ENCODE results near the gene CDKL2.
"Not testable (repeated sequence)": the region's sequence is repeated elsewhere in the genome, so short reads cannot be mapped to it uniquely, and the experiment has no call there.

CDKL2 gene

GRCh38 chr4:75547647-75548387 is 82.5 kb downstream of the CDKL2 start:
- DNase-seq, result no peak

DNA sequence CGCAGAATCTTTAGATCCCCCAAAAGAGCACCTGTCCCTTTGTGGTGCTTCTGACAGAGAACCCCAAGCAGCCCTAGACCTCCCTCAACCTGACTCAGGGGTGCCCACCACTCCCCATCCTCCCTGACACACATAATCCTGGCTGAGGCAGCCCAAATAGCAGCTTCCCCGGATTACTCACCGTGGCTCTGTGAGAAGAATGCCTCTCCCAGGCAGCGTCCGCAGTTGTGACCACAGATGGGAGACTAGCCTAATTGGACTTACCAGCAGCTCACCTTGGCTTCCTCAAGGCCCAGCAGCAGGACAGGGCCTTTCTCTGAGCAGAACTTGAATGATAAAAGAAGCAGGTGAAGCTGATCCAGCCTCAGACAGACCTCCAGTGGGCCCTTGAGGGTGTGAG is 84.8 kb downstream of the CDKL2 start:
- no peak for DNase-seq

DNA sequence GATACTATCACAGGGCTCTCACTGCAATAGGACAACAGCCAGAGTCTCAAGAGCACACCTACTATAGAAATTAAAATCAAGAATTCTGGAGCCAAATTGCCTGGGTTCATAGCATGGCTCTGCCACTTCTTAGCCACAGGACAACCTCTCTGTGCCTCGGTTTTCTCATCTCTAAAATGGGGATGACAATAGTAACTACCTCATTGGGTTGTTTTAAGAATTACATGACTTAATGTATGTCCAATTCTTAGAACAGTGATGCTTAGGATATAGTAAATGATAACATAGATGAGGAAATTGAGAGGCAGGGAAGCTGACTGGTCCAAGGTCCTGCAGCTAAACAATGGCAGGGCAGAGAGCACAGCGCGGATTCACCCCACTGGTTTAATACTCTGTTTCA is 85.5 kb downstream of the CDKL2 start:
- no peak for DNase-seq

GRCh38 chr4:75544220-75544619 is 86.1 kb downstream of the CDKL2 start:
- not testable (repeated sequence) for DNase-seq

- no peak for DNase-seq
Measured at GRCh38 chr4:75542824-75543223, 87.5 kb downstream of the CDKL2 start.

GRCh38 chr4:75537308-75537707 is 93.0 kb downstream of the CDKL2 start:
- DNase-seq, result not testable (repeated sequence)

GRCh38 chr4:75533926-75534325 is 96.4 kb downstream of the CDKL2 start:
- DNase-seq, result not testable (repeated sequence)

DNA sequence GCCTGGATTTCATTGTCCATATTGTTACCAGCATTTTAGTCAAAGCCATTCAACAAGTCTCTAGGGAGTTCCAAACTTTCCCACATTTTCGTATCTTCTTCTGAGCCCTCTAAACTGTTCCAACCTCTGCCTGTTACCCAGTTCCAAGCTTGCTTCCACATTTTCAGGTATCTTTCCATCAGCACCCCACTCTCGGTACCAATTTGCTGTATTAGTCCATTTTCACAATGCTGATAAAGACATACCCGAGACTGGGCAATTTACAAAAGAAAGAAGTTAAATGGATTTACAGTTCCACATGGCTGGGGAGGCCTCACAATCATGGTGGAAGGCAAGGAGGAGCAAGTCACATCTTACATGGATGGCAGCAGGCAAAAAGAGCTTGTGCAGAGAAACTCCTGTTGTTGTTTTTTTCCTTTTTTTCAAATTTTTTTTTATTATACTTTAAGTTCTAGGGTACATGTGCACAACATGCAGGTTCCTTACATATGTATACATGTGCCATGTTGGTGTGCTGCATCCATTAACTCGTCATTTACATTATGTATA is 96.9 kb downstream of the CDKL2 start:
- DNase-seq, result not testable (repeated sequence)

GRCh38 chr4:75531536-75532143 is 98.7 kb downstream of the CDKL2 start:
- DNase-seq, result not testable (repeated sequence)

DNA sequence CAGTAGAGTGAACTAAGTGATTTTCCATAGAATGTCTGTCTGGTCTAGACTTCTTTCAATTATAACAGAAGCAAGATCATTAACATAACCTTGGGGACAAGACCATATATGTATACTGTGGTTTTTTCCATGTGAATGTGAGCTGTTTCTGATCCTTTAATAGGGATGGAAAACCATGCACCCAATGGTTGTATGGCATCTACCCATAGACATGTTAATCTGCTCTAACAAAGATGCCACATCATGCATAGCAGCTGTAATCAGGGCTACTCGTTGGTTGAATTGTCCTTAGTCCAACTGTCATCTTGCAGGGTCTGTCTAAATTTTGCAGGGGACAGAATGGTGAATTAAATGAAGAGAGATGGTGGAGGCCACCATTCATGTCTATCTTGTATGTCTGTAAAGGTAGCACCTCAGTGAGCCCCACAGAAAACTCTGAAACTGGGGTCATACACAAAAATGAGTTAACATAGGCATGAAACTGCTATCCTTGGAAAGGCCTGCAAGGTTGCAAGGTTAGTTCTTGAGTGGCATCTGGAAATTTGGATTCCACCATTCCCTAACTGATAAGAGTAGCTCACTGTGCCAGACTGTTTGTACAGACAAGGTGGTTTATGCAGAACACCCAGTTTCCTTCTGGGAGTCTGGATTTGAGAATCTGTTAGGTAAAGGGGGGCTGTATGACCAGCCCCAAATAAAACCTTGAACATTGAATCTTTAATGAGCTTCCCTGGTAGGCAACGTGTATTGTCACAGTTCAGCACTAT is 99.6 kb downstream of the CDKL2 start:
- DNase-seq, result no peak
